ENCODE measurements around the gene NSDHL.

The NSDHL gene

DNA sequence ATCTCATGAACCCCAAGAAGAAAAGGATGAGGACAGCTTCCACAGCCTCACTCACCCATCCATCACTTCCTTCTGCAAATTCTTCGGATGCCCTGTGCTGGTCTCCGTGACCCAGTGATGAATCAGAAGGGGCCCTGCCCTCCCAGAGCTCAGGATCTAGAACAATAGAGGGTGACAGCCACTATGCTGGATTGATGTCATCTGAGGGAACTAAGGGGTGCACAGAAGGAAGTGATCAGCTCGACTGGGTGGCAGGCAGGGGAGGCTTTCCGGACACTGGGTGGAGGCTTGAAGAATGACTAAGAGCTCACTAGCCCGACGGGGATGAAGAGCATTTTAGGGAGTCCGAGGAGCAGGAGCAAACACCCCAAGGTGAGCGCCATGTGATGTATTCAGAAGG is 65.6 kb downstream of the NSDHL start:
- no peaks in the 10 kb centered on the region for H3K4me1 ChIP-seq (ENCODE audit: insufficient read depth, low read length)
- no peaks in the 10 kb centered on the region for H3K36me3 ChIP-seq (ENCODE audit: insufficient read depth, low read length)
- H3K27me3 ChIP-seq (ENCODE audit: control insufficient read depth in 1 of 2, insufficient read depth in 2 of 2, low read length in 2 of 2), result peaks cover 9 to 56% of the 10 kb centered on the region in 2 donors
- no peak overlapping the region for H3K4me3 ChIP-seq (ENCODE audit: low read depth in 1 of 2, low read length in 2 of 2)
- H3K9me3 ChIP-seq (ENCODE audit: low read length), result no peaks in the 10 kb centered on the region
- H3K9ac ChIP-seq (ENCODE audit: low read length), result no peak overlapping the region
- H3K27ac ChIP-seq (ENCODE audit: low read depth, low read length), result no peak overlapping the region

DNA sequence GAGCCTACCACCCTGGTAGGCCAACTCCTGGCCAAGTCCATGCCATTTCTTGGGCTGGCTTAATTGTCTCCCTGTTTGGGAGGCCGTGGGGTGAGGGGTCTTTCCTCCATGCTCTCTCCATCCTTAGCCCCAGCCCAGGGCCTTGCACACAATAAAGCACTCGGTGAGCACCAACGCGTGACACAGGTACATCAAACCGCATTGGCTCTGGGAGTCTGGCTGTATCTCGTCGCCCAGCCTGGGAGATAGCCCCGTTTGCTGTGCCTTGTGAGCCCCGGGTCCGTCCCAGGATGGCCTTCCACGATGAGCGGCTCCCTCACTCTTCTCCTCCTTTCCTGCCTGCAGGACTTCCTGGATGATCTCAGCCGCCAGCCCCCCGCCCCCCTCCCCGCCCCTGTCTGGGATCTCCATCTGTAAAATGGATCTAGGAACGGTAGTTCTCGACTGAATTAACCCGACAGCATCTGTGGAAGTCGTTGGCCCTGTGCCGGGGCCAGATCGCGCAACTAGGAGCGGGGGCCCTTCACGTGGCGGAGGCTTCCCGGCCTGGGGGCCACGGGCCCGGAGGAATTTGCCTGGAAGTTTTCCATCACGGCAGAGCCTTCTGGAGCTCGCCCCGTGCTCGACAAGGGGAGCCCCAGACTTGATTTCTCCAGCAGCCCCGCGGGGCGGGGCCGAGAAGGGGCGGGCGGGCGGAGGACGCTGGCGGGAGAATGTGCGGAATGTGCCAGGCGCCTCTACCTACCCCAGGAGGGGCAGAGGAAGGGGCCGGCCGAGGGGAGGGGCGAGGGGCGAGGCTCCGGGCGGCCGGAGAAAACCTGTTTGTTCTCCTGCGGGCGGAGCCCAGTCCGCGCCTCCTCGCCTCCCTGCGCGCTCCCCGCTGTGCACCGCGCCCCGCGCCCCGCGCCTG is 66.6 kb downstream of the NSDHL start, which contains the start of gene ZNF185:
Gene ZNF185 (plus strand): TSS at position 846 of the 910 bp plus-strand sequence. CDS start 16,423 bp downstream, outside the sequence.
- no peak within 1 kb of the TSS for H3K9ac ChIP-seq (ENCODE audit: low read length)
- H3K27ac ChIP-seq (ENCODE audit: low read depth, low read length), result no peak within 1 kb of the TSS
- H3K4me1 ChIP-seq (ENCODE audit: insufficient read depth, low read length), result no peaks in the 10 kb centered on the region
- H3K27me3 ChIP-seq (ENCODE audit: control insufficient read depth in 1 of 2, insufficient read depth in 2 of 2, low read length in 2 of 2), result peaks cover 9 to 64% of the 10 kb centered on the region in 2 donors
- no peaks in the 10 kb centered on the region for H3K36me3 ChIP-seq (ENCODE audit: insufficient read depth, low read length)
- H3K9me3 ChIP-seq (ENCODE audit: low read length), result no peaks in the 10 kb centered on the region
- no peak within 1 kb of the TSS for H3K4me3 ChIP-seq (ENCODE audit: low read depth in 1 of 2, low read length in 2 of 2)

- H3K9ac ChIP-seq (ENCODE audit: low read length), result no peak overlapping the region
- no peak overlapping the region for H3K4me3 ChIP-seq (ENCODE audit: low read depth in 1 of 2, low read length in 2 of 2)
- H3K27me3 ChIP-seq (ENCODE audit: control insufficient read depth in 1 of 2, insufficient read depth in 2 of 2, low read length in 2 of 2), result peaks cover 9 to 68% of the 10 kb centered on the region in 2 donors
- no peak overlapping the region for H3K27ac ChIP-seq (ENCODE audit: low read depth, low read length)
- no peaks in the 10 kb centered on the region for H3K4me1 ChIP-seq (ENCODE audit: insufficient read depth, low read length)
- H3K36me3 ChIP-seq (ENCODE audit: insufficient read depth, low read length), result no peaks in the 10 kb centered on the region
- no peaks in the 10 kb centered on the region for H3K9me3 ChIP-seq (ENCODE audit: low read length)
Measured at GRCh38 chrX:152898442-152898841, 67.6 kb downstream of the NSDHL start.

DNA sequence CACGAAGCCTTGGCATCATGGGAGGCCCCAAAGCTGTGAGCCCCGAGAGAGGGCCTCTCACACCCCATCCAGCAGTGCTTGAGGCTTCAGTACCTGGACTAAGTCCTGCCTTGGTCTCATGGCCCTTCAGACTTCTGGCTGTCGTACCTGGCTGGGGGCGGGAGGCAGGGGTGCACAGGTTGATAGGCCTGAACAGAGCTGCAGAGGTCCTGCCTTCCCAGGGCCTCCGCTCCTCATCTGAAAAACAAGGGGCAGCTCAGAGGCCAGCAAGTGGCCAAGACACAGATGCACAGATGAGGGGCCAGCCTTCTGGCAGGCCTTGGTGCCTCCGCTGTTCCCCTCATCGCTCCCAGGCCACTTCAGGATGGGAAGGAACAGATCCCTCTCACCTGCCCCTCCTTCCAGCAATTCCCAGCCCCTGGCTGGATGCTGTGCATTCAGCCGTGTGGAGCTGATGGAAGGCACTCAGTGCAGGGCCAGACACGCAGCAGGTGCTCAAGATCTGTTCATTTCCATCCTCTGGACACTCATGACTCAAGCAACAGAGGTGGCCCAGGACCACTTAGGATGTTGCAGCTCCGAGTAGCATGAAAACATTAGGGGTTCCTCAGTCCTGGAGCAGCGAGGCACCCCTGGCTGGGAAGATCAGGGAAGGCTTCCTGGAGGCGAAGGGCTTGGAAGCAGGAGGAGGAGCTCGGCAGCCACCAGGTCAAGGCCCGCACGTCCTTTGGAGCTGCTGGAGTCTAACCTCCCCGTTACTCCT is 68.4 kb downstream of the NSDHL start:
- Histone ChIP-seq H3K9me3 (ENCODE audit: low read length) (no peaks in the 10 kb centered on the region), H3K4me3 (ENCODE audit: low read depth in 1 of 2, low read length in 2 of 2) (no peak overlapping the region), H3K36me3 (ENCODE audit: insufficient read depth, low read length) (no peaks in the 10 kb centered on the region), H3K9ac (ENCODE audit: low read length) (no peak overlapping the region), H3K4me1 (ENCODE audit: insufficient read depth, low read length) (no peaks in the 10 kb centered on the region), H3K27ac (ENCODE audit: low read depth, low read length) (no peak overlapping the region), H3K27me3 (ENCODE audit: control insufficient read depth in 1 of 2, insufficient read depth in 2 of 2, low read length in 2 of 2) (peaks cover 9 to 67% of the 10 kb centered on the region in 2 donors)

- no peaks in the 10 kb centered on the region for H3K4me1 ChIP-seq (ENCODE audit: insufficient read depth, low read length)
- H3K4me3 ChIP-seq (ENCODE audit: low read depth in 1 of 2, low read length in 2 of 2), result no peak overlapping the region
- no peaks in the 10 kb centered on the region for H3K36me3 ChIP-seq (ENCODE audit: insufficient read depth, low read length)
- no peaks in the 10 kb centered on the region for H3K9me3 ChIP-seq (ENCODE audit: low read length)
- no peak overlapping the region for H3K27ac ChIP-seq (ENCODE audit: low read depth, low read length)
- peaks cover 9 to 62% of the 10 kb centered on the region in 2 donors for H3K27me3 ChIP-seq (ENCODE audit: control insufficient read depth in 1 of 2, insufficient read depth in 2 of 2, low read length in 2 of 2)
- H3K9ac ChIP-seq (ENCODE audit: low read length), result no peak overlapping the region
Measured at GRCh38 chrX:152899874-152900719, 69.2 kb downstream of the NSDHL start.

DNA sequence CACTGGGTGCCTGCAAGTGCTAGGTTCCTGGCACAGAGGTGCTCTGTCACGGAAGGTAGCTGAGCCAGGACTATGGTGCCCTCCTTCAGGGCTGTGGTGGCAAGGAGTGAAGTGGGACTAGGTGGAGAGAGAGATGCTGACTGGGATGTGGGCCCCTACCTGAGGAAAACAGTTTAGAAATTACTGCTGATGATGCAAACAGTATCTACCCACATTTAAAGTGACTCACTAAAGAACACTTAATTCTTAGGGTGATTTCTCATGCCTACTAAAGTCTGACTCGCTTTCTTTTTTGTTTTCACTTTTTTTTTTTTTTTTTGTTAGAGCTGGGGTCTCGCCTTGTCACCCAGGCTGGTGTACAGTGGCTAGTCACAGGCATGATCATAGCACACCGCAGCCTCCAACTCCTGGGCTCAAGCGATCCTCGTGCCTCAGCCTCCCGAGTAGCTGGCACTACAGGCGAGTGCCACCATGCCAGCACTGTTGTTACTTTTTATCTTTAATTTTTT is 70.1 kb downstream of the NSDHL start:
- Histone ChIP-seq H3K9me3 (ENCODE audit: low read length) (no peaks in the 10 kb centered on the region), H3K4me1 (ENCODE audit: insufficient read depth, low read length) (no peaks in the 10 kb centered on the region), H3K27ac (ENCODE audit: low read depth, low read length) (no peak overlapping the region), H3K9ac (ENCODE audit: low read length) (no peak overlapping the region), H3K27me3 (ENCODE audit: control insufficient read depth in 1 of 2, insufficient read depth in 2 of 2, low read length in 2 of 2) (peaks cover 9 to 65% of the 10 kb centered on the region in 2 donors), H3K4me3 (ENCODE audit: low read depth in 1 of 2, low read length in 2 of 2) (no peak overlapping the region), H3K36me3 (ENCODE audit: insufficient read depth, low read length) (no peaks in the 10 kb centered on the region)

DNA sequence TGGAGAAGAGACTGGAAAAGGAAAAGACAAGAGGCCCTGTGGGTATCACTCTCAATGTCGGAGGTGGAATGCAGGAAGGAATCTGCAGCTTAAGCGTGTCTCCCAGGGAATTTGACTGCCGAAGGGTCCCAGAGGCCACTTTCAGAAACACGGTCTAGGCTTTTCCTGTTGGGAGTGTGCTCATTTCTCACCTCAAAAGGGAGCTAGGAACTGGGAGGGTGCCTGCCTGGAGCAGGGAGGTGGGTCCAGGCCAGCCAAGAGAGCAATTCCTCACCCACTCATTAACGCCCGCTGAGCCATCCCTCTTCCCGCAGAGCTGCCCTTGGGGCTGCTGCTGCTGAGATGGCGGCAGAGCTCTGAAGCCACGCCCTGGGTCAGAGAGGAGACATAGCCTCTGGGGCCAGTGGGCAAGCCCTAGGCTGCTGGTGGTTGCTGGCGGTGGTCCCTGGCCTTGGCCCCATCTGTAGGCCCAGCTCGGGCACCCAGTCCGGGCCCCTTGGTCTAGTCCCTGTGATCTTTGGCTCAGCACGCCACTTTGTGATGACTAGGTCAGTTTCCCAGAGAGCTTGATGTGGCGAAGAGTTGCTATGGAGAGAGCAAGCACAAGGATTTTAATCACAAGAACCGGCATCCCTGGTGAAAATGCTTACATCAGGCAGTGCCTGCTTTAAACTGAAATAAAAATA is 71.1 kb downstream of the NSDHL start:
- H3K27ac ChIP-seq (ENCODE audit: low read depth, low read length), result no peak overlapping the region
- H3K9me3 ChIP-seq (ENCODE audit: low read length), result no peaks in the 10 kb centered on the region
- no peaks in the 10 kb centered on the region for H3K4me1 ChIP-seq (ENCODE audit: insufficient read depth, low read length)
- no peaks in the 10 kb centered on the region for H3K36me3 ChIP-seq (ENCODE audit: insufficient read depth, low read length)
- peaks cover 9 to 66% of the 10 kb centered on the region in 2 donors for H3K27me3 ChIP-seq (ENCODE audit: control insufficient read depth in 1 of 2, insufficient read depth in 2 of 2, low read length in 2 of 2)
- no peak overlapping the region for H3K4me3 ChIP-seq (ENCODE audit: low read depth in 1 of 2, low read length in 2 of 2)
- H3K9ac ChIP-seq (ENCODE audit: low read length), result no peak overlapping the region

- Histone ChIP-seq H3K9ac (ENCODE audit: low read length) (no peak overlapping the region), H3K36me3 (ENCODE audit: insufficient read depth, low read length) (no peaks in the 10 kb centered on the region), H3K4me1 (ENCODE audit: insufficient read depth, low read length) (no peaks in the 10 kb centered on the region), H3K9me3 (ENCODE audit: low read length) (no peaks in the 10 kb centered on the region), H3K27ac (ENCODE audit: low read depth, low read length) (no peak overlapping the region), H3K27me3 (ENCODE audit: control insufficient read depth in 1 of 2, insufficient read depth in 2 of 2, low read length in 2 of 2) (peaks cover 9 to 66% of the 10 kb centered on the region in 2 donors), H3K4me3 (ENCODE audit: low read depth in 1 of 2, low read length in 2 of 2) (no peak overlapping the region)
Measured at GRCh38 chrX:152902502-152902820, 71.6 kb downstream of the NSDHL start.

DNA sequence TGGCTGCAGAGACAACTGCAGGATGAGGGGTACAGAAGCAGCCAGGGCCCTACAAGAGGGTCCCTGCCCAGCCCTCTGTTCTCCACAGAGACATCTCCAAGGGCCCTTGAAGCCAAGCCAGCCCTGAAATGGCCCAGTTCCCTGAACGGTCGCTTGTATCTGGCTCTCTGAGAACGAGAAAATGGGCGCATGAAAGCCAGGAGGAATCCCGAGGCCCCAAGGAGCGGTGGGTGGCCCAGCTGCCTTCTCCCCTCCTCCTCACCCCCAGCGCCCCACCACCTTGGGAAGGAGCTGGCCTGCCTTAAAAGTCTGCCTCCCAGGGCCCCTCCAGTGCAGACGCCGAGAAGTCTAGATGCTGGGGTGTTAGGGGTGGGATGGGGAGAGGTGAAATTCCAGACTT is 72.7 kb downstream of the NSDHL start:
- Histone ChIP-seq H3K27me3 (ENCODE audit: control insufficient read depth in 1 of 2, insufficient read depth in 2 of 2, low read length in 2 of 2) (peaks cover 4 to 60% of the 10 kb centered on the region in 2 donors), H3K4me3 (ENCODE audit: low read depth in 1 of 2, low read length in 2 of 2) (no peak overlapping the region), H3K4me1 (ENCODE audit: insufficient read depth, low read length) (no peaks in the 10 kb centered on the region), H3K9ac (ENCODE audit: low read length) (no peak overlapping the region), H3K36me3 (ENCODE audit: insufficient read depth, low read length) (no peaks in the 10 kb centered on the region), H3K9me3 (ENCODE audit: low read length) (no peaks in the 10 kb centered on the region), H3K27ac (ENCODE audit: low read depth, low read length) (no peak overlapping the region)

GRCh38 chrX:152904151-152905080 is 73.6 kb downstream of the NSDHL start:
- Histone ChIP-seq H3K4me1 (ENCODE audit: insufficient read depth, low read length) (no peaks in the 10 kb centered on the region), H3K9ac (ENCODE audit: low read length) (no peak overlapping the region), H3K27me3 (ENCODE audit: control insufficient read depth in 1 of 2, insufficient read depth in 2 of 2, low read length in 2 of 2) (peaks cover 0 to 52% of the 10 kb centered on the region in 2 donors), H3K27ac (ENCODE audit: low read depth, low read length) (no peak overlapping the region), H3K36me3 (ENCODE audit: insufficient read depth, low read length) (no peaks in the 10 kb centered on the region), H3K9me3 (ENCODE audit: low read length) (no peaks in the 10 kb centered on the region), H3K4me3 (ENCODE audit: low read depth in 1 of 2, low read length in 2 of 2) (no peak overlapping the region)

Measured in muscle layer of colon (tissue), 2 donors.